Fibroblast of villous mesenchyme (primary cell): Measurements from ENCODE around the gene MRPL10. TPM values are rescaled to one million over a fixed set of nuclear protein-coding genes. Genes with fewer than 3 reads are reported as not detected.

Source experiments
- DNase-seq: peaks from one replicate; pipeline ENCODE4 v3.0.0-alpha.2; 2010; ENCODE audit warnings: low read depth
- H3K4me3 ChIP-seq: 2 replicates; pipeline ENCODE4 v1.5.1; 2011; ENCODE audit warnings: low read depth, mild to moderate bottlenecking, low read length
- total RNA-seq: library from RNA; depleted of rRNA; stranded (reverse); fragments of >200 nt; gene quantifications from 2 replicates; pipeline ENCODE4 v1.2.3, GENCODE V29; 2012
- TF ChIP-seq, protein P1 (sequence below): IDR thresholded peaks from 2 replicates; pipeline ENCODE4 v1.5.1; 2012; ENCODE audit warnings: low read depth, mild to moderate bottlenecking, low read length; ENCODE audit not compliant: insufficient read depth

MRPL10 gene
- 20.7 and 24.5 TPM in 2 replicates for total RNA-seq

- TF ChIP-seq, protein P1, sequence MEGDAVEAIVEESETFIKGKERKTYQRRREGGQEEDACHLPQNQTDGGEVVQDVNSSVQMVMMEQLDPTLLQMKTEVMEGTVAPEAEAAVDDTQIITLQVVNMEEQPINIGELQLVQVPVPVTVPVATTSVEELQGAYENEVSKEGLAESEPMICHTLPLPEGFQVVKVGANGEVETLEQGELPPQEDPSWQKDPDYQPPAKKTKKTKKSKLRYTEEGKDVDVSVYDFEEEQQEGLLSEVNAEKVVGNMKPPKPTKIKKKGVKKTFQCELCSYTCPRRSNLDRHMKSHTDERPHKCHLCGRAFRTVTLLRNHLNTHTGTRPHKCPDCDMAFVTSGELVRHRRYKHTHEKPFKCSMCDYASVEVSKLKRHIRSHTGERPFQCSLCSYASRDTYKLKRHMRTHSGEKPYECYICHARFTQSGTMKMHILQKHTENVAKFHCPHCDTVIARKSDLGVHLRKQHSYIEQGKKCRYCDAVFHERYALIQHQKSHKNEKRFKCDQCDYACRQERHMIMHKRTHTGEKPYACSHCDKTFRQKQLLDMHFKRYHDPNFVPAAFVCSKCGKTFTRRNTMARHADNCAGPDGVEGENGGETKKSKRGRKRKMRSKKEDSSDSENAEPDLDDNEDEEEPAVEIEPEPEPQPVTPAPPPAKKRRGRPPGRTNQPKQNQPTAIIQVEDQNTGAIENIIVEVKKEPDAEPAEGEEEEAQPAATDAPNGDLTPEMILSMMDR: peak; percentile 44
- H3K4me3 ChIP-seq: peak within 1 kb of the TSS; percentile 90
- DNase-seq: peak; percentile 94
Measured at GRCh38 chr17:47831003-47831933, at the start of gene MRPL10, which contains the start of gene LRRC46. MRPL10 (minus strand) TSS chr17:47831541; CDS start chr17:47831511, 30 bp downstream. LRRC46 (plus strand) TSS chr17:47831670; CDS start chr17:47831990, 320 bp downstream.

DNA sequence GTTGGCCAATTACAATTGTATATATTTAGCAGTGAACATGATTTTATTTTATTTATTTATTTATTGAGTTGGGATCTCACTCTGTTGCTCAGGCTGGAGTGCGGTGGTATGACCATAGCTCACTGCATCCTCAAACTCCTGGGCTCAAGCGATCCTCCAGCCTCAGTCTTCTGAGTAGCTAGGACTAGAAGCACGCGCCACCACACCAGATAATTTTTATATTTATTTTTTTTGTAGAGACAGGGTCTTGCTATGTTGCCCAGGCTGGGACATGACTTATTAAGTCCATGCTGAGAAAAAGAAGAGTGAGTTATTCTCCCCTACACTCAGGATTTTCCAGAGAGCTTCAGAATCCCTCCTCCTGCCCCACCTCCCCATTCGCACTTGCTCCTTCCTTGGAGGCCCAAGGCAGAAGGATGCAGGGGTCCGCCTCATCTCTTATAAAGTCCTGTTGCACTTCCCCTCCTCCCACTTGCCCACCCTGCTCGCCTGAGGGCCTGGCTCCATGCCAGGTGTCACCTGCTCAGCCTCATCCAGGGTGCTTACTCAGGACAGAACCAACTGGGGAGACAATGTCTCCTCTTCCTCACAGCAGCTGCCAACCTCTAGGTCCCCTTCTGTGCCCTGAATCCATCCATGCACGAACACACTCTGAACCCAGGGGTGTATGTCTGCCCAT is 48.6 kb upstream of the MRPL10 start:
- TF ChIP-seq, protein P1: no peak
- DNase-seq: no peak
- H3K4me3 ChIP-seq: no peak overlapping the region

DNA sequence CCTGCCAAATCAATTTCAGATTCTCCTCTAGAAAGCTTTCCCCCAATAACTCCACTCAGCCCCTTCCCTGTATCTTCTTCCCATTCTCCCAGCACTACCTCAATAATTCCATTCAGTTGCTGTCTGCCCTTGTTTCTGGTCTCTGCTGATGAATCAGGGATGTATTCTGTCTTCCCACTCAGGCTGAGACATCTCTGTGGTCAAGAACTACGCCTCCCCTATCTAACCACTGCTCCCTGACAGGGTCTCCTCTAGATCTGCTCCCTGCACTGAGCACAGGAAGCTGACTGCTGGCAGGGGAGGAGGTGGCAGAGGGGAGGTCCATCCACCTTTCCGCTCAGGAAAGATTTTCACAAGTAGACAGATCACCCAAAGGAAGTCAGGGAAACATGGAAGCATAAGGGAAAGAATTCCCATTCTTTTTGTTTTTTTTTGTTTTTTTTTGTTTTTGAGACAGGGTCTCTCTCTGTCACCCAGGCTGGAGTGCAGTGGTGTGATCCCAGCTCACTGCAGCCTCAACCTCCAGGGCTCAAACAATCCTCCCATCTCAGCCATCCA is 47.8 kb upstream of the MRPL10 start:
- TF ChIP-seq, protein P1: no peak
- no peak overlapping the region for H3K4me3 ChIP-seq
- DNase-seq: peak; percentile 25

DNA sequence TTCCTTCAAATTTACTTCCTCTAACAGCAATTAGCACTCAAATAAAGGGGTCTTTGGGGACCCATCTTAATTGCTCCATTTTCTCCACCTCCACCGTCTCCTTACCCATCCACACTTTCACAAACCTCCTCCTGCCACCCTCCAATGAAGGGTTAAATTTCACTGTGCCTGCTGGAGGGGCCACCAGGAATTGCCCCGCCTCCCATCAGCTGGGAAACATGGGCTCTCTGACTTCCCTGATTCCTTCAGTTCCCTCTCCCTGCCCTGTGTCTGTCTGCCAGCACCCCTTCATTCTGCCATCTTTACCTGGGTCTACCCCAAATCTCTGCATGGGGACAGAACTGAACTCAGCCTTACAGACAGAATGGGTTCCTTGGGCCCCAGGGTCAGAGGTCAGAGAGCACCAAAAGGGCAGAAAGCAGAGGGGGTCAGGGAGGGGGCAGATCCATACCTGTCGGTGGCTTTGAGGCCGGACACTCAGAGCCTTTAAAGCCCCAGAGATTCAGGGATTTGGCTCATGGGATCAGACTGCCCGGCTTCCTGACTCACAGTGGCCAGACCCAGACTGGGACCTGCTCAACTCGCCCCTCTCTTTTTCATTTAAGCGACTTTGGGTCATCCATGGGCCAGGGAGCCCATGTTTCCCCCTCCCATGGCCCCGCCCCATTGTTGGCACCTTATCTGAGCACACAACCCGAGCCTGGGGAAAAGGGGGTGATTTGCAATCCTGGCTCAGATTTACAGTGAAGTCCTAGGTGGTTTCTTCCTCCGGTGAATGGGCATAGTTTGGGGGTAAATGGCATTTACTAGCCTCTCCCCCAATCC is 47.1 kb upstream of the MRPL10 start:
- TF ChIP-seq, protein P1: no peak
- H3K4me3 ChIP-seq: no peak overlapping the region
- DNase-seq: no peak

DNA sequence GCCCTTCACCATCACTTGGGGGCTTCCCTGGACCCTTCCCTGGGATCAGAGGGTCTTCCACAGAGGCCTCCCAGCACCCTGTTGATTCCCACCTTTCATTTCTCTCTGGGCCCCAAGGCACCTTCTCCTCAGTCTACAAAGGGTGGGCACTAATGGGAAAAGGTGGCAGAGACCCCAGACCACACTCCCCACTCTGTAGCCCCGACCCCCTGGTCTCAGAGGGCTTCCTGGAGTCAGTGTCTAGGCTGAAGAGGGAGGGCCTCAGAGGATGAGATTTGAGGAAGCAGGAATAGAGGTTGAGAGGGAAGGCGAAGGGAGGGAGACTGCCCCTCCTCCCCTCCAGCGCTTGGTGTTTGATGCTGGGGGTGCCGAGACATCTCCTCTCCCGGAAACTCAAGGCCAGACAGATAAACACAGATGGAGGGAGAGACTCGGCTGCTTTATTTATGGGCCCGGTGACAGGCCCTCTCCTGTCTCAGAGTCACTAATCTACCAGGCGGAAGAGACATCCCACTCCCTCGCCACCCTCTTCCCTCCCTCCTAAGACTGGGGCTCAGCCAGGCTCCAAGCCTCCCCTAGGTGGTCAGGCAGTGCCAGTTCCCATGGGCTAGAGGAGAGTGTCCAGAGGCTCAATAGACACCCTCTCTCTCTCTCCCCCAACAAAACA is 46.2 kb upstream of the MRPL10 start:
- TF ChIP-seq, protein P1: no peak
- DNase-seq: peak; percentile 50
- no peak overlapping the region for H3K4me3 ChIP-seq
